Spleen (tissue), 11 donors: ENCODE data around the gene LRRC51. TPM values are rescaled to one million over a fixed set of nuclear protein-coding genes. Genes with fewer than 3 reads are reported as not detected.

Experiments used
- DNase-seq: peaks from one replicate; pipeline ENCODE4 v3.0.0-alpha.2; 2020
- H3K27ac ChIP-seq, 8 donors: fragments of 200-600 bp; sonication (generic) in 7 of 8; 1 replicate in 4 of 8; 2 replicates in 4 of 8; pipeline versions ENCODE4 v1.5.0 to v1.8.0; 2016 to 2021; ENCODE audit warnings: inconsistent platforms in 4 of 8, mild to moderate bottlenecking in 4 of 8, moderate library complexity in 1 of 8
- H3K27me3 ChIP-seq, 7 donors: fragments of 200-600 bp; sonication (generic) in 6 of 7; replicated peaks in 1 of 7; 1 replicate in 4 of 7; 2 replicates in 3 of 7; pipeline versions ENCODE4 v1.5.0 to v1.8.0; 2016 to 2021; ENCODE audit warnings: inconsistent platforms in 3 of 7, mild to moderate bottlenecking in 1 of 7
- H3K36me3 ChIP-seq, 6 donors: fragments of 200-600 bp; sonication (generic) in 5 of 6; 1 replicate in 4 of 6; 2 replicates in 2 of 6; pipeline versions ENCODE4 v1.5.0 to v1.8.0; 2016 to 2021; ENCODE audit warnings: inconsistent platforms in 2 of 6
- H3K4me1 ChIP-seq, 6 donors: fragments of 200-600 bp; sonication (generic) in 5 of 6; 1 replicate in 3 of 6; 2 replicates in 3 of 6; pipeline versions ENCODE4 v1.5.0 to v1.8.0; 2016 to 2021; ENCODE audit warnings: inconsistent platforms in 3 of 6
- H3K4me3 ChIP-seq, 8 donors: fragments of 200-600 bp; sonication (generic) in 7 of 8; 1 replicate in 4 of 8; 2 replicates in 4 of 8; pipeline versions ENCODE4 v1.5.0 to v1.8.0; 2016 to 2021; ENCODE audit warnings: inconsistent platforms in 4 of 8, mild to moderate bottlenecking in 4 of 8, moderate library complexity in 2 of 8
- H3K9me3 ChIP-seq, 8 donors: fragments of 200-600 bp; sonication (generic) in 7 of 8; 1 replicate in 4 of 8; 2 replicates in 4 of 8; pipeline versions ENCODE4 v1.5.0 to v1.8.0; 2016 to 2021; ENCODE audit warnings: inconsistent platforms in 4 of 8
- POLR2A ChIP-seq, 3 donors: fragments of 450-650 bp; IDR thresholded peaks; one replicate each; pipeline ENCODE4 v1.5.1; 2017; ENCODE audit warnings: antibody characterized with exemption in 3 of 3, mild to moderate bottlenecking in 1 of 3
- POLR2AphosphoS5 ChIP-seq, 3 donors: sonication (generic); formaldehyde crosslinking; IDR thresholded peaks; one replicate each; pipeline ENCODE4 v1.5.1; 2017; ENCODE audit warnings: antibody characterized with exemption in 3 of 3
- WGBS, 5 donors: extraction: QIAGEN DNeasy Blood & Tissue Kit in 3 of 5; methylation state at CpG; one replicate each; pipeline versions ENCODE4 v1.1.5 to v1.1.7; 2013 to 2018; 5-methylcytosine and 5-hydroxymethylcytosine counted together
- intact Hi-C: fragments of 100-400 bp; cut with DNase I; formaldehyde crosslinking; loops from one replicate; pipeline ENCODE4 v1.15.0; 2023; ENCODE audit warnings: low total_unique reads
- polyA plus RNA-seq, 3 donors: library from polyadenylated mRNA; stranded (reverse); fragments of 200-250 nt; gene quantifications; one replicate each; pipeline ENCODE4 v1.2.1, GENCODE V29; 2013
- total RNA-seq, 7 donors: library from RNA; depleted of rRNA in 3 of 7; stranded (reverse); fragments of >200 nt in 3 of 7; fragmentation: NEBNext Ultra II Directional in 4 of 7; extraction: Animal tissue kit (Norgen Biotek cat#: 25700) in 4 of 7; gene quantifications; one replicate each; pipeline versions ENCODE4 v1.1.0 to v1.2.1, GENCODE V29; 2016 to 2021
- TF ChIP-seq, protein P1 (sequence below), 11 experiments: fragments of 200-600 bp in 7 of 11; fragments of 450-650 bp in 4 of 11; sonication (generic) in 4 of 11; IDR thresholded peaks in 8 of 11; conservative IDR thresholded peaks in 3 of 11; 1 replicate in 7 of 11; 2 replicates in 4 of 11; pipeline versions ENCODE4 v1.4.0 to v1.8.0; 2016 to 2021; ENCODE audit warnings: antibody characterized with exemption in 11 of 11, inconsistent platforms in 4 of 11, mild to moderate bottlenecking in 1 of 11
- donor health status: healthy with polysubstance abuse.
- donor health status: DM: no; HTN: no; CAD: no; lungs with moderate emphysema.
- donor health status: DM: no; HTN: no; CAD: no.
- donor health status: Bipolar disorder and iron deficiency.
- donor health status: healthy.
- donor health status: DM: no; HTN: no; CAD: no.
- donor health status: DM: yes; HTN: yes; CAD: no.

The LRRC51 gene
- total and polyA plus RNA-seq, 10 donors: 2.0 to 10.0 (median 4.5) TPM

DNA sequence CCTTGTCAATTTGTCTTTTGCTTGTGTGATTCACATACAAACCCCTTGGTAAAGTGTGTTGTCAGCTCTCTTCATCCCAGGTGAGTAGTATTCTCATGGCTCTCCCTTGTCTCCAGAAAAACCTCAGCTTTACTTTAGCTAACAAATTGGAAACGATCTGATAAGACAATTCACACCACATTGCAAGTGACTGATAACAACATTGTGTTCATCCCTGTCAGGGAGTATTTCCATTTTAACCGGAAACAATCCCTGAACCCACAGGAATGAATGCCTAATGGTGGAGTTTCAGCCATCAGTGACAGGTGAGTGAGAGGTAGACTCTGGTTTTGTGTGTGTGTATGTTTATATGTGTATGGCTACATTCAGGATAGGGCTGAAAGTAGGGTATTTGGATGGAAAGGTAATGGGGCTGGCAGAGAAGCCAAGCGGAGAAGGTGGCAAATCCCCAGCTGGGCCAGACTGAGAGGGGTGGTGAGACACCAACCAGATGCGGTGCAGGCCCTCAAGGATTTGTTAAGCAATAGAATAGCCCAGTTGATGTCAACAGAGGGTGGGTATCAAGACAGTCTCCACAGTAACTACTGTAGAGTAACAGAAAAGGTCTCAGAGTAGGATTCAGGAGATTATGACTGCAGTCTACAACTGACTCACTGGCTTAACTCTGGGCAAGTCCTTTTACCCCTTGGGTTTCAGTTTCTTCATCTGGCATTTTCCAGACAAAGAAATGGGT lies 7.6 kb downstream of the LRRC51 start:
- intact Hi-C loops: no loop called here
- H3K36me3 ChIP-seq: peaks cover 0 to 51% (median 14%) of the 10 kb centered on the region in 6 donors
- WGBS, 5 donors: 81 to 97% (median 89%) methylated on average over 4 of the region's 4 CpGs
- H3K27me3 ChIP-seq: no peaks in the 10 kb centered on the region
- TF ChIP-seq, protein P1, sequence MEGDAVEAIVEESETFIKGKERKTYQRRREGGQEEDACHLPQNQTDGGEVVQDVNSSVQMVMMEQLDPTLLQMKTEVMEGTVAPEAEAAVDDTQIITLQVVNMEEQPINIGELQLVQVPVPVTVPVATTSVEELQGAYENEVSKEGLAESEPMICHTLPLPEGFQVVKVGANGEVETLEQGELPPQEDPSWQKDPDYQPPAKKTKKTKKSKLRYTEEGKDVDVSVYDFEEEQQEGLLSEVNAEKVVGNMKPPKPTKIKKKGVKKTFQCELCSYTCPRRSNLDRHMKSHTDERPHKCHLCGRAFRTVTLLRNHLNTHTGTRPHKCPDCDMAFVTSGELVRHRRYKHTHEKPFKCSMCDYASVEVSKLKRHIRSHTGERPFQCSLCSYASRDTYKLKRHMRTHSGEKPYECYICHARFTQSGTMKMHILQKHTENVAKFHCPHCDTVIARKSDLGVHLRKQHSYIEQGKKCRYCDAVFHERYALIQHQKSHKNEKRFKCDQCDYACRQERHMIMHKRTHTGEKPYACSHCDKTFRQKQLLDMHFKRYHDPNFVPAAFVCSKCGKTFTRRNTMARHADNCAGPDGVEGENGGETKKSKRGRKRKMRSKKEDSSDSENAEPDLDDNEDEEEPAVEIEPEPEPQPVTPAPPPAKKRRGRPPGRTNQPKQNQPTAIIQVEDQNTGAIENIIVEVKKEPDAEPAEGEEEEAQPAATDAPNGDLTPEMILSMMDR (IDR thresholded peaks at IDR 0.05 in 8 of 11, conservative IDR thresholded peaks at IDR 0.05 in 3 of 11): no peak
- TF ChIP-seq POLR2AphosphoS5 (IDR thresholded peaks at IDR 0.05): no peak
- no peak for TF ChIP-seq POLR2A (IDR thresholded peaks at IDR 0.05)
- H3K4me3 ChIP-seq: no peak overlapping the region
- H3K9me3 ChIP-seq: no peaks in the 10 kb centered on the region
- DNase-seq: no peak
- H3K4me1 ChIP-seq: peaks cover 0 to 34% (median 19%) of the 10 kb centered on the region in 6 donors
- H3K27ac ChIP-seq: no peak overlapping the region

DNA sequence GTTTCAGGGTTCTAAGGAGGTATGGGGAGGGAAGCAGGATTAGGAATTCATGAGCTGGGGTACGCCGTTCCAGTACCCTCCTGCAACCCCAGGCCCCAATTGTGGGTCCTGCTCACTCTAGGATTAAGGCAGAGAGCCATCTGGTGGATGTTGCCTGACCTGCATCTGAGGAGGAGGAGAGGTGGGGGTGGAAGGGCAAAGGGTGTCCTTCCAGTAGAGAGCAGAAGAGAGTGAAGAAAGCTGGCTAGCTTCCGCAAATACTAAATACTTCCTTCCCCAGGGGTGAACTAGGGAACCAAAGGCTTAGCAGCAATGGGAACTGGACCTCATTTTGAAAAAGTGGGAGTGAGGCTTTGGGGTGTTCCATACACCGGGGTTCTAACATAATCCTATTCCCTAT lies 10.6 kb downstream of the LRRC51 start:
- Histone ChIP-seq H3K27me3 (no peaks in the 10 kb centered on the region), H3K4me1 (peaks cover 0 to 33% (median 19%) of the 10 kb centered on the region in 6 donors), H3K9me3 (no peaks in the 10 kb centered on the region), H3K36me3 (peaks cover 0 to 73% (median 32%) of the 10 kb centered on the region in 6 donors), H3K27ac (peak overlapping the region in 7 of 8 donors; percentile 47 to 81 (median 76)), H3K4me3 (peak overlapping the region in 1 of 8 donors; percentile 3)
- peak in 2 of 3 donors; percentile 39 to 85 for TF ChIP-seq POLR2AphosphoS5 (IDR thresholded peaks at IDR 0.05)
- TF ChIP-seq POLR2A (IDR thresholded peaks at IDR 0.05): no peak
- TF ChIP-seq, protein P1 (IDR thresholded peaks at IDR 0.05 in 8 of 11, conservative IDR thresholded peaks at IDR 0.05 in 3 of 11): peak; percentile 86 to 98 (median 96)
- 19 to 39% (median 30%) methylated on average over 4 of the region's 4 CpGs for WGBS, 5 donors
- peak; percentile 86 for DNase-seq
- intact Hi-C loops: no loop called here

DNA sequence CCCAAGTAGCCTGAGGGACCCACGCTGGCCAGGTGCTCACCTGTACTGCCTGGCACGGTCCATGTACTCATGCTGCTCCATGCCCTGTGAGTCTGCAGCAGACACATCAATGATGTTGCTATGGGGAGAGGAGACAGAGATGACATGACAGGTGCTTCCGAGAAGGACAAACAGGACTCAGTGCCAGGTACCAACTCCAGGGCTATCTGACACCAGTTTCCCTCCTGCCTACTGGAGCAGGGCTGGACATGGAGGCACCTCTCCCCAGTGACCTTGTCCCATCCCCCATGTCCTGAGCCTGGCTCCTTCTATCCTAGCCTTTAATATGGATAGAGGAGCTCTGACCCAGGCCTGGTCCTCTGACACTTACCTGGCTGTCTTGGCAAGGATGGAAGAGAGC lies 18.1 kb downstream of the LRRC51 start:
- H3K36me3 ChIP-seq: peaks cover 0 to 82% (median 50%) of the 10 kb centered on the region in 6 donors
- WGBS, 5 donors: 90 to 100% (median 96%) methylated on average over 3 of the region's 3 CpGs
- H3K4me3 ChIP-seq: no peak overlapping the region
- H3K27ac ChIP-seq: peak overlapping the region in 2 of 8 donors; percentile 98 to 99
- no peak for DNase-seq
- H3K4me1 ChIP-seq: peaks cover 24 to 53% (median 40%) of the 10 kb centered on the region in 6 donors
- intact Hi-C loops: no loop called here
- no peaks in the 10 kb centered on the region for H3K9me3 ChIP-seq
- TF ChIP-seq POLR2A (IDR thresholded peaks at IDR 0.05): no peak
- no peak for TF ChIP-seq POLR2AphosphoS5 (IDR thresholded peaks at IDR 0.05)
- TF ChIP-seq, protein P1 (IDR thresholded peaks at IDR 0.05 in 8 of 11, conservative IDR thresholded peaks at IDR 0.05 in 3 of 11): no peak
- no peaks in the 10 kb centered on the region for H3K27me3 ChIP-seq

DNA sequence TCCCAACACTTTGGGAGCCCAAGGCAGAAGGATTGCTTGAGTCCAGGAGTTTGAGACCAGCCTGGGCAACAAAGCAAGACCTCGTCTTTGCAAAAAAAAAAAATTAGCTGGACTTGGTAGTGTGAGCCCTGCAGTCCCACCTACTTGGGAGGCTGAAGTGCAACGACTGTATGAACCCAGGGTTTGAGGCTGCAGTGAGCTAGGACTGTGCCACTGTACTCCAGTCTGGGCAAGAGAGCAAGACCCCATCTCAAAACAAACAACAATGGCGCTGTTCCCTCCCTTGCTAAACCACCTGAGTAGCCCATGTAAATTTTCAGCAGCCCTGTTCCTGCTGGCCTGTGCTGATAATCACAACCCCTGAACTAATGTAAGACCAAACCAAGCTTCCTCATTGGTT lies 19.4 kb downstream of the LRRC51 start:
- H3K27ac ChIP-seq: peak overlapping the region in 6 of 8 donors; percentile 48 to 99 (median 98)
- peaks cover 0 to 70% (median 37%) of the 10 kb centered on the region in 6 donors for H3K36me3 ChIP-seq
- no peak for TF ChIP-seq POLR2AphosphoS5 (IDR thresholded peaks at IDR 0.05)
- TF ChIP-seq, protein P1 (IDR thresholded peaks at IDR 0.05 in 8 of 11, conservative IDR thresholded peaks at IDR 0.05 in 3 of 11): no peak
- no peak for TF ChIP-seq POLR2A (IDR thresholded peaks at IDR 0.05)
- no peaks in the 10 kb centered on the region for H3K27me3 ChIP-seq
- H3K9me3 ChIP-seq: no peaks in the 10 kb centered on the region
- 65 to 78% (median 74%) methylated on average over 3 of the region's 3 CpGs for WGBS, 5 donors
- intact Hi-C loops: no loop called here
- peak overlapping the region in 1 of 8 donors; percentile 98 for H3K4me3 ChIP-seq
- DNase-seq: no peak
- peaks cover 25 to 59% (median 43%) of the 10 kb centered on the region in 6 donors for H3K4me1 ChIP-seq
